Bone marrow (tissue), 2 donors: ENCODE data around the gene CEMIP.

ENCODE experiments used
- DNase-seq, 2 donors: peaks; one replicate each; lab custom pipeline; 2025; lab: John Stamatoyannopoulos, UW

Gene CEMIP

GRCh38 chr15:80852676-80853075 lies 73.5 kb downstream of the CEMIP start:
- DNase-seq: no peak

- DNase-seq: no peak
These were observed 74.9 kb downstream of the CEMIP start for GRCh38 chr15:80854104-80854503.

GRCh38 chr15:80855206-80855605 lies 76.0 kb downstream of the CEMIP start:
- DNase-seq: no peak

GRCh38 chr15:80856400-80856799 lies 77.2 kb downstream of the CEMIP start:
- DNase-seq: peak in 1 of 2 donors; percentile 2

- no peak for DNase-seq
These were observed 77.7 kb downstream of the CEMIP start for GRCh38 chr15:80856809-80857377.

- no peak for DNase-seq
These were observed 82.6 kb downstream of the CEMIP start for GRCh38 chr15:80861731-80862170.

- no peak for DNase-seq
These were observed 85.5 kb downstream of the CEMIP start for GRCh38 chr15:80864666-80865065.

GRCh38 chr15:80866936-80867335 lies 87.8 kb downstream of the CEMIP start:
- DNase-seq: no peak

GRCh38 chr15:80870366-80870765 lies 91.2 kb downstream of the CEMIP start:
- no peak for DNase-seq

GRCh38 chr15:80870893-80871292 lies 91.7 kb downstream of the CEMIP start:
- no peak for DNase-seq

GRCh38 chr15:80871858-80872257 lies 92.7 kb downstream of the CEMIP start:
- no peak for DNase-seq

GRCh38 chr15:80873366-80873952 lies 94.3 kb downstream of the CEMIP start:
- DNase-seq: no peak

GRCh38 chr15:80875568-80876347 lies 96.6 kb downstream of the CEMIP start:
- no peak for DNase-seq

GRCh38 chr15:80876348-80876674 lies 97.1 kb downstream of the CEMIP start:
- DNase-seq: no peak

- no peak for DNase-seq
These were observed 99.2 kb downstream of the CEMIP start for GRCh38 chr15:80878242-80878866.

- no peak for DNase-seq
These were observed 99.7 kb downstream of the CEMIP start for GRCh38 chr15:80878867-80879250.

GRCh38 chr15:80880086-80880485 lies 100.9 kb downstream of the CEMIP start:
- DNase-seq: no peak

- no peak for DNase-seq
These were observed 104.5 kb downstream of the CEMIP start for GRCh38 chr15:80883641-80884040.

- DNase-seq: no peak
These were observed 105.9 kb downstream of the CEMIP start for GRCh38 chr15:80885016-80885579.

GRCh38 chr15:80887148-80887547 lies 108.0 kb downstream of the CEMIP start:
- DNase-seq: no peak

GRCh38 chr15:80888846-80889245 lies 109.7 kb downstream of the CEMIP start:
- DNase-seq: no peak

- DNase-seq: no peak
These were observed 111.3 kb downstream of the CEMIP start for GRCh38 chr15:80890341-80891005.
